MCF 10A (cell line): ENCODE measurements around the gene ACOX1. TPM values are rescaled to one million over a fixed set of nuclear protein-coding genes. Genes with fewer than 3 reads are reported as not detected.
A peak's percentile ranks its signal among the peaks of the same experiment; 100 is the strongest.

ENCODE experiments used
- BruUV-seq: library from RNA; stranded (reverse); fragments of 400-500 nt; replicated peaks from 2 replicates; lab custom pipeline; 2021; lab: Mats Ljungman, UMichigan
- CTCF ChIA-PET: fragments of 300-600 bp; sonication (Branson Sonifier 250); formaldehyde crosslinking; extraction: SDS; loops from one replicate; lab custom pipeline; 2021; ENCODE audit warnings: antibody characterized with exemption, inconsistent platforms; lab: Yijun Ruan, JAX
- POLR2A ChIA-PET: fragments of 300-600, 350-650 bp; sonication (Branson Sonifier 250); formaldehyde crosslinking; extraction: SDS; loops from one replicate; lab custom pipeline; 2020; ENCODE audit warnings: antibody characterized with exemption, inconsistent platforms; lab: Yijun Ruan, JAX
- DNase-seq: peaks from one replicate; pipeline ENCODE4 v3.0.0-alpha.2; 2018; ENCODE audit not compliant: unreplicated experiment
- H3K27ac Mint-ChIP-seq: one replicate; pipeline ENCODE4 v1.8.0; 2022; ENCODE audit warnings: mild to moderate bottlenecking, low read depth, mixed read lengths; ENCODE audit not compliant: unreplicated experiment
- H3K27me3 Mint-ChIP-seq: one replicate; pipeline ENCODE4 v1.8.0; 2022; ENCODE audit warnings: mixed read lengths; ENCODE audit not compliant: insufficient read depth, unreplicated experiment
- H3K36me3 Mint-ChIP-seq: one replicate; pipeline ENCODE4 v1.8.0; 2022; ENCODE audit warnings: mild to moderate bottlenecking, moderate library complexity, mixed read lengths; ENCODE audit not compliant: insufficient read depth, unreplicated experiment
- H3K4me1 Mint-ChIP-seq: one replicate; pipeline ENCODE4 v1.8.0; 2022; ENCODE audit warnings: mixed read lengths; ENCODE audit not compliant: insufficient read depth, unreplicated experiment
- H3K4me3 Mint-ChIP-seq: one replicate; pipeline ENCODE4 v1.8.0; 2022; ENCODE audit warnings: mild to moderate bottlenecking, moderate library complexity, mixed read lengths; ENCODE audit not compliant: unreplicated experiment
- H3K9me3 Mint-ChIP-seq: one replicate; pipeline ENCODE4 v1.8.0; 2022; ENCODE audit warnings: mixed read lengths; ENCODE audit not compliant: unreplicated experiment
- CTCF ChIP-seq: fragments of 200-600 bp; IDR thresholded peaks from one replicate; pipeline ENCODE4 v1.8.0; 2022; ENCODE audit warnings: antibody characterized with exemption, mild to moderate bottlenecking; ENCODE audit not compliant: unreplicated experiment
- intact Hi-C: fragments of 100-400 bp; cut with micrococcal nuclease; formaldehyde crosslinking; loops from 2 replicates; pipeline ENCODE4 v1.14.1; 2022
- total RNA-seq: library from RNA; stranded (reverse); gene quantifications from 2 replicates; pipeline ENCODE4 v1.2.3, GENCODE V29; 2022

ACOX1 gene
- total RNA-seq, 1 experiment from 2014 or later, result 23.4 TPM

- ChIA-PET CTCF (no interaction called here), POLR2A (interaction anchor here (1.3 kb wide), 1 partner anchor 9 kb away, joined by 3 read pairs; the partner anchor contains the start of gene EVPL)
- no TSS peak for BruUV-seq
- H3K27me3 Mint-ChIP-seq, result no peaks in the 10 kb centered on the region
- no peak overlapping the region for H3K27ac Mint-ChIP-seq
- no peak overlapping the region for H3K4me3 Mint-ChIP-seq
- no peak for DNase-seq
- TF ChIP-seq CTCF, result no peak
- peaks cover 8% of the 10 kb centered on the region for H3K36me3 Mint-ChIP-seq
- H3K4me1 Mint-ChIP-seq, result no peaks in the 10 kb centered on the region
- no peaks in the 10 kb centered on the region for H3K9me3 Mint-ChIP-seq
- intact Hi-C loops, result no loop called here
These were observed 38.7 kb upstream of the ACOX1 start for GRCh38 chr17:76017481-76018339.

- CTCF ChIA-PET, result interaction anchor here (0.5 to 3.1 kb wide), 28 partner anchors 9 to 589 kb away, joined by 3 to 19 read pairs (median 4); partner anchors contain the start of genes EXOC7 and FBF1
- TF ChIP-seq CTCF, result no peak
- H3K4me1 Mint-ChIP-seq, result no peaks in the 10 kb centered on the region
- no peaks in the 10 kb centered on the region for H3K27me3 Mint-ChIP-seq
- peaks cover 19% of the 10 kb centered on the region for H3K36me3 Mint-ChIP-seq
- no peak for DNase-seq
- H3K27ac Mint-ChIP-seq, result no peak overlapping the region
- no peaks in the 10 kb centered on the region for H3K9me3 Mint-ChIP-seq
- no TSS peak for BruUV-seq
- intact Hi-C loops, result loop anchor here (1.0 to 5.0 kb wide), 4 partner anchors 57 to 264 kb away; partner anchors contain the start of genes GALR2 and SRP68
- POLR2A ChIA-PET, result interaction anchor here (1.1 kb wide), 1 partner anchor 57 kb away, joined by 4 read pairs; the partner anchor contains the start of gene SRP68
- no peak overlapping the region for H3K4me3 Mint-ChIP-seq
These were observed 35.9 kb upstream of the ACOX1 start for GRCh38 chr17:76014925-76015261.

GRCh38 chr17:76014100-76014924 is 35.3 kb upstream of the ACOX1 start:
- BruUV-seq, result no TSS peak
- ChIA-PET POLR2A (interaction anchor here (1.0 to 1.5 kb wide), 3 partner anchors 57 to 109 kb away, joined by 4 read pairs; partner anchors contain the start of genes MRPL38 and SRP68), CTCF (interaction anchor here (0.5 to 3.1 kb wide), 44 partner anchors 9 to 589 kb away, joined by 3 to 19 read pairs (median 4); partner anchors contain the start of genes EXOC7 and FBF1)
- Mint-ChIP-seq H3K36me3 (peaks cover 20% of the 10 kb centered on the region), H3K9me3 (no peaks in the 10 kb centered on the region), H3K27me3 (no peaks in the 10 kb centered on the region), H3K27ac (no peak overlapping the region), H3K4me1 (no peaks in the 10 kb centered on the region), H3K4me3 (no peak overlapping the region)
- intact Hi-C loops, result loop anchor here (1.0 to 5.0 kb wide), 4 partner anchors 58 to 265 kb away; partner anchors contain the start of genes GALR2 and SRP68
- DNase-seq, result peak; percentile 63
- peak; percentile 95 for TF ChIP-seq CTCF
